MM.1S (cell line): ENCODE measurements around the gene ZBTB7C.

Experiments used
- DNase-seq: peaks from one replicate; pipeline ENCODE4 v3.0.0-alpha.2; 2015
- H2AFZ ChIP-seq: fragments of 300-600 bp; sonication (generic); 2 replicates; pipeline ENCODE4 v1.6.0; 2016; ENCODE audit warnings: antibody characterized with exemption, low read length
- H3F3A ChIP-seq: fragments of 300-600 bp; sonication (generic); 2 replicates; pipeline ENCODE4 v1.6.1; 2016; ENCODE audit warnings: mild to moderate bottlenecking, antibody characterized with exemption, low read length, moderate library complexity, mixed read lengths; ENCODE audit not compliant: insufficient read depth
- H3K27ac ChIP-seq: fragments of 300-600 bp; sonication (generic); 2 replicates; pipeline ENCODE4 v1.5.1; 2016; ENCODE audit warnings: mild to moderate bottlenecking, low read length
- H3K27me3 ChIP-seq: fragments of 300-600 bp; sonication (generic); replicated peaks from 2 replicates; pipeline ENCODE4 v1.6.0; 2016; ENCODE audit warnings: low read length; ENCODE audit not compliant: insufficient read depth
- H3K36me3 ChIP-seq: fragments of 300-600 bp; sonication (generic); replicated peaks from 2 replicates; pipeline ENCODE4 v1.6.1; 2016; ENCODE audit warnings: mild to moderate bottlenecking, low read length, mixed read lengths; ENCODE audit not compliant: insufficient read depth
- H3K4me1 ChIP-seq: fragments of 300-600 bp; sonication (generic); 2 replicates; pipeline ENCODE4 v1.6.1; 2016; ENCODE audit warnings: low read length, mixed read lengths
- H3K4me2 ChIP-seq: fragments of 300-600 bp; sonication (generic); 2 replicates; pipeline ENCODE4 v1.6.0; 2016; ENCODE audit warnings: low read depth, low read length
- H3K4me3 ChIP-seq: fragments of 300-600 bp; sonication (generic); 2 replicates; pipeline ENCODE4 v1.5.1; 2016; ENCODE audit warnings: low read length, mixed read lengths
- H3K79me2 ChIP-seq: fragments of 300-600 bp; sonication (generic); 2 replicates; pipeline ENCODE4 v1.6.1; 2016; ENCODE audit warnings: mixed run types, low read length, mixed read lengths
- H3K9ac ChIP-seq: fragments of 300-600 bp; sonication (generic); 2 replicates; pipeline ENCODE4 v1.6.1; 2016; ENCODE audit warnings: low read length, mixed read lengths
- H3K9me2 ChIP-seq: fragments of 300-600 bp; sonication (generic); replicated peaks from 2 replicates; pipeline ENCODE4 v1.6.1; 2016; ENCODE audit warnings: mild to moderate bottlenecking, low read length, mixed read lengths; ENCODE audit not compliant: insufficient read depth
- H3K9me3 ChIP-seq: fragments of 300-600 bp; sonication (generic); replicated peaks from 2 replicates; pipeline ENCODE4 v1.6.1; 2016; ENCODE audit warnings: mild to moderate bottlenecking, low read length, mixed read lengths; ENCODE audit not compliant: insufficient read depth
- H4K20me1 ChIP-seq: fragments of 300-600 bp; sonication (generic); 2 replicates; pipeline ENCODE4 v1.6.1; 2016; ENCODE audit warnings: mild to moderate bottlenecking, low read length, moderate library complexity, mixed read lengths; ENCODE audit not compliant: insufficient read depth
- EZH2 ChIP-seq: fragments of 300-600 bp; sonication (generic); optimal IDR thresholded peaks from 2 replicates; pipeline ENCODE3; 2017; ENCODE audit warnings: low read depth, mild to moderate bottlenecking, antibody characterized with exemption, low read length, mixed read lengths
- EZH2phosphoT487 ChIP-seq: fragments of 300-600 bp; sonication (generic); IDR thresholded peaks from 2 replicates; pipeline ENCODE4 v1.6.1; 2018; ENCODE audit warnings: antibody characterized with exemption, low read length
- TF ChIP-seq, protein P1 (sequence below): fragments of 300-600 bp; sonication (generic); IDR thresholded peaks from 2 replicates; pipeline ENCODE4 v1.5.1; 2016; ENCODE audit warnings: antibody characterized with exemption, low read length, mixed read lengths

ZBTB7C gene

GRCh38 chr18:48200631-48201336 is 208.4 kb downstream of the ZBTB7C start:
- H3K36me3 ChIP-seq = no peaks in the 10 kb centered on the region
- TF ChIP-seq, protein P1, sequence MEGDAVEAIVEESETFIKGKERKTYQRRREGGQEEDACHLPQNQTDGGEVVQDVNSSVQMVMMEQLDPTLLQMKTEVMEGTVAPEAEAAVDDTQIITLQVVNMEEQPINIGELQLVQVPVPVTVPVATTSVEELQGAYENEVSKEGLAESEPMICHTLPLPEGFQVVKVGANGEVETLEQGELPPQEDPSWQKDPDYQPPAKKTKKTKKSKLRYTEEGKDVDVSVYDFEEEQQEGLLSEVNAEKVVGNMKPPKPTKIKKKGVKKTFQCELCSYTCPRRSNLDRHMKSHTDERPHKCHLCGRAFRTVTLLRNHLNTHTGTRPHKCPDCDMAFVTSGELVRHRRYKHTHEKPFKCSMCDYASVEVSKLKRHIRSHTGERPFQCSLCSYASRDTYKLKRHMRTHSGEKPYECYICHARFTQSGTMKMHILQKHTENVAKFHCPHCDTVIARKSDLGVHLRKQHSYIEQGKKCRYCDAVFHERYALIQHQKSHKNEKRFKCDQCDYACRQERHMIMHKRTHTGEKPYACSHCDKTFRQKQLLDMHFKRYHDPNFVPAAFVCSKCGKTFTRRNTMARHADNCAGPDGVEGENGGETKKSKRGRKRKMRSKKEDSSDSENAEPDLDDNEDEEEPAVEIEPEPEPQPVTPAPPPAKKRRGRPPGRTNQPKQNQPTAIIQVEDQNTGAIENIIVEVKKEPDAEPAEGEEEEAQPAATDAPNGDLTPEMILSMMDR = no peak
- TF ChIP-seq EZH2phosphoT487 (no peak), EZH2 (no peak)
- H3F3A ChIP-seq = no peaks in the 10 kb centered on the region
- no peak overlapping the region for H3K4me3 ChIP-seq
- no peak overlapping the region for H3K9ac ChIP-seq
- H4K20me1 ChIP-seq = no peaks in the 10 kb centered on the region
- no peak overlapping the region for H2AFZ ChIP-seq
- DNase-seq = no peak
- no peaks in the 10 kb centered on the region for H3K79me2 ChIP-seq
- no peaks in the 10 kb centered on the region for H3K9me2 ChIP-seq
- no peaks in the 10 kb centered on the region for H3K27me3 ChIP-seq
- H3K27ac ChIP-seq = no peak overlapping the region
- H3K4me1 ChIP-seq = no peaks in the 10 kb centered on the region
- no peaks in the 10 kb centered on the region for H3K9me3 ChIP-seq
- no peak overlapping the region for H3K4me2 ChIP-seq

- no peaks in the 10 kb centered on the region for H3F3A ChIP-seq
- no peaks in the 10 kb centered on the region for H4K20me1 ChIP-seq
- no peaks in the 10 kb centered on the region for H3K27me3 ChIP-seq
- no peak overlapping the region for H3K9ac ChIP-seq
- no peak overlapping the region for H3K27ac ChIP-seq
- no peak for TF ChIP-seq EZH2phosphoT487
- no peak for TF ChIP-seq EZH2
- TF ChIP-seq, protein P1 = no peak
- H3K4me3 ChIP-seq = no peak overlapping the region
- H3K9me2 ChIP-seq = no peaks in the 10 kb centered on the region
- H2AFZ ChIP-seq = no peak overlapping the region
- H3K9me3 ChIP-seq = no peaks in the 10 kb centered on the region
- H3K4me1 ChIP-seq = no peaks in the 10 kb centered on the region
- no peaks in the 10 kb centered on the region for H3K79me2 ChIP-seq
- no peak for DNase-seq
- no peak overlapping the region for H3K4me2 ChIP-seq
- no peaks in the 10 kb centered on the region for H3K36me3 ChIP-seq
Measured at GRCh38 chr18:48199399-48199798, 209.8 kb downstream of the ZBTB7C start.

DNA sequence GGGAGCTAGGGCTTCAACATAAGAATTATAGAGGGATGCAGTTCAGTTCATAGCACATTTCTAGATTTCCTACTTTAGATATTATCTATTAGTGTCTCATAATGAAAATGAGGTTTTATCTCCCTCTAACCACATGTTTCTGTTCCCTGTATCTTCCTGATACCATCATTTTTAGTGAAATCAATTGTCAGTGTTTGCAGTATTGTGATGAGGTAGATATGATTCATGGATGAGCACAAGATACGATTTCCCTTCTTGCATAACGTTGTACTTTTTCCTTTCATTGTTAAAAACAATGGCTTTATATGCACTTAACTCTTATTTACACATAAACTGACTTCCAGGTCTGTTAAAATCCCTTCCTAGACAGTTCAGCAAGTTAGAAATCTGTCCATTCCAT is 211.4 kb downstream of the ZBTB7C start:
- DNase-seq = no peak
- no peaks in the 10 kb centered on the region for H4K20me1 ChIP-seq

More for the DNA sequence above, 211.4 kb downstream of the ZBTB7C start:
- no peak overlapping the region for H2AFZ ChIP-seq
- no peak overlapping the region for H3K27ac ChIP-seq
- H3K9ac ChIP-seq = no peak overlapping the region
- no peaks in the 10 kb centered on the region for H3K9me2 ChIP-seq
- no peaks in the 10 kb centered on the region for H3K27me3 ChIP-seq
- no peaks in the 10 kb centered on the region for H3K9me3 ChIP-seq
- H3K4me3 ChIP-seq = no peak overlapping the region
- H3F3A ChIP-seq = no peaks in the 10 kb centered on the region
- no peaks in the 10 kb centered on the region for H3K4me1 ChIP-seq
- no peaks in the 10 kb centered on the region for H3K36me3 ChIP-seq
- TF ChIP-seq EZH2 (no peak), EZH2phosphoT487 (no peak)
- TF ChIP-seq, protein P1 = no peak
- no peak overlapping the region for H3K4me2 ChIP-seq
- no peaks in the 10 kb centered on the region for H3K79me2 ChIP-seq
